Fibroblast of upper back skin (primary cell): ENCODE measurements around the gene COG7.
A peak's percentile ranks its signal among the peaks of the same experiment; 100 is the strongest.
"Not testable (repeated sequence)": the region's sequence is repeated elsewhere in the genome, so short reads cannot be mapped to it uniquely, and the experiment has no call there.

Source experiments
- DNase-seq: peaks from one replicate; pipeline ENCODE4 v3.0.0-alpha.2; 2013

Gene COG7

GRCh38 chr16:23466162-23466885 lies 13.3 kb upstream of the COG7 start:
- peak; percentile 71 for DNase-seq

GRCh38 chr16:23465179-23465578 lies 12.2 kb upstream of the COG7 start:
- no peak for DNase-seq

- DNase-seq, result no peak
These were observed 11.2 kb upstream of the COG7 start for GRCh38 chr16:23464196-23464595.

DNA sequence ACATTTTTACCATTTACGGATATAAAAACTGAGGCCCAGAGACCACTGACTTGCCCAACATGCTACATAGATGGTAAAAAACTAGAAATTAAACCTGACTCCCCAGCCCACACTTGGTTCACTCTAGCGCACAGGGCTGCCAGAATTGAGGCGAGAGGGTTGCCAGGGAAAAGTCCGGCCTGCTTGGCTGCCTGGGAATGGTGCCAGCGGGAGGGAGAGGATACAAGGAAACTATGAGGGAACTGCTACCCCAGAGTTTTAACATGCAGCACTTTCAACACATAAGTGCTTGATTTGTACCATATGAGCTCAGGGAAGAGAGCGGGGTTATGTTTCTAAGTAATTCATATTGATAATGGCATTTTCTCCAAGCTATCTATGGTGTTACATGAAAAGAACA lies 10.0 kb upstream of the COG7 start:
- peak; percentile 75 for DNase-seq

GRCh38 chr16:23453338-23454052 lies 506 bp upstream of the COG7 start:
- DNase-seq, result no peak

- DNase-seq, result no peak
These were observed 793 bp downstream of the COG7 start for GRCh38 chr16:23452221-23452571.

- no peak for DNase-seq
These were observed 4.6 kb downstream of the COG7 start for GRCh38 chr16:23448392-23448791.

DNA sequence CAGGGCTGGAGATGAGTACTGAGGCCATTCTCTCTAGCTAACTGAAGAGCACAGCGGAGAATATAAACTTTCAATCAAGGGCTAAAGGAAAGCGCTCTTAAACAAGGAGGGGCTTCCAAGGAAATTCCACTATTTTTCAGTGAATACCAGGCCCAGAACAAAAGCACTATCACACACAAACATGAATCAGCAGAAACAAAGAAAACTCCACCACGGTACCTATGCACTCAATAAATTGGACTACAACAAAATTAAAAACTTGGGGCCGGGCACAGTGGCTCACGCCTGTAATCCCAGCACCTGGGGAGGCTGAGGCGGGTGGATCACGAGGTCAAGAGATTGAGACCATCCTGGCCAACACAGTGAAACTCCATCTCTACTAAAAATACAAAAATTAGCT lies 15.4 kb downstream of the COG7 start:
- not testable (repeated sequence) for DNase-seq

DNA sequence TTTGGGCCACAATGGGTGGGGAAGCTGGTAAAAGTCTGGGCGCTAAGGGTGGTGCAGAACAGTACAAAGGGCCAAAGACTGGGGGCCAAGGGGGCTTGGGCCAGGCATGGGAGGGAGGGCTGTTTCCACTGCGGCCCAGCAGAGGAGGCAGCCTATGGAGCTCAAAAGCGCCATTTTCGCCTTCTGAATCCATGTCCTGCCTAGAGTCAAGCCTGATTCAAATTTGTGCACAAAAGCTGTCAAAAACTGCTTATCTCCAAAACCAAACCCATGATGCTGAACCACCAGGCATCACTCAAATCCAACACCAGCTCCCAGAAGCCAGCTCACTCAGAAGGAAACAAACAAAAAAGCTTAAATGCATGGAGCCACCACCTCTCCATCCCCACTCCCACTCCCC lies 16.0 kb downstream of the COG7 start:
- DNase-seq, result no peak

- DNase-seq, result peak; percentile 28
These were observed 17.5 kb downstream of the COG7 start for GRCh38 chr16:23435500-23435899.

DNA sequence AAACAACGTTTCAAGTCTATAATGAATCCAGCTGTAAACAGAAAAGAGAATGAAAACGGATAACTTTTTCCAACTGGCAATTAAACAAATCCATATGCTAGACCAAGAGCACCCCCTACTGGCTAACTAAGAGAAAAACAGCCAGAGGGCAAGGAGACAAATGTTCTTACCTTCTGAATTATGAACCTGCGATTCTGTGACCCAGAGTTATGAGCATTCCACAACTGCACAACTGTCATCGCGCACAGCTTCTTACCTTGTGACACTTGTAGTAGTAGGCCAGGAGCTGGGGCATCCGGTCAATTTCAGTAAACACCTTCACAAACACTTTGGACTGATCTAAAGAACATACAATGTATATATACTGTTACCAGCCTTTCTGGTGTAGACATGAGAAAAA lies 18.6 kb downstream of the COG7 start:
- DNase-seq, result peak; percentile 62

DNA sequence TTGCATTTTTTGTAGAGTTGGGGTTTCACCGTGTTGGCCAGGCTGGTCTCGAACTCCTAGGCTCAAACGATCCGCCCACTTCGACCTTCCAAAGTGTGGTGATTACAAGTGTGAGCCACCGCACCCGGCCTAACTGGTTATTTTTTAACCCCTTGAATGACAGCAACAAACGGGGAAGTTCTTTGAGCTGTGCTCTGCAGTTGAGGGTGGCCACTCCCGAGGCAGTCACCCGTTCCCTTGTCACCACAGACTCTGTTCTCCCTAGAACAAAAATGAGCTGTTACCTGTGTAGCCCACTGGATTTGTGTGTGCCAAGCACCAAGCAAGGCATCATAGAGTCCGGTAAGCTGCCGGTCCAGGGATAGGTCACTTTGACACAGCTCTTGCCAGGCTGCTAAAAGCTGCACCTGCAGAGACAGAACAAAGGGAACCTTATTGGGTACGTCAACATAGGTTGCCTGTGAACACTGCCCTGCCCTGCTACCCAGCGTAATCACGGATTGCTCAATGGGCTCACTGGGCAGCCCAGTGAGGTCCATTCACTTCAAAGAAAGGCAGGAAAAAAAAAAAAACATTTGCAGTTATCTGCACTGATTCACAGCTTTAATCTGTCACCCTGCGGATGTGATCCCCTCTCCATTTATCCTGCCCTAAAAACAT lies 19.6 kb downstream of the COG7 start:
- DNase-seq, result no peak

- DNase-seq, result no peak
These were observed 20.5 kb downstream of the COG7 start for GRCh38 chr16:23432176-23433128.

GRCh38 chr16:23428351-23428750 lies 24.6 kb downstream of the COG7 start:
- DNase-seq, result no peak

GRCh38 chr16:23424292-23424958 lies 28.6 kb downstream of the COG7 start:
- no peak for DNase-seq

GRCh38 chr16:23423496-23424049 lies 29.4 kb downstream of the COG7 start:
- DNase-seq, result peak; percentile 91

DNA sequence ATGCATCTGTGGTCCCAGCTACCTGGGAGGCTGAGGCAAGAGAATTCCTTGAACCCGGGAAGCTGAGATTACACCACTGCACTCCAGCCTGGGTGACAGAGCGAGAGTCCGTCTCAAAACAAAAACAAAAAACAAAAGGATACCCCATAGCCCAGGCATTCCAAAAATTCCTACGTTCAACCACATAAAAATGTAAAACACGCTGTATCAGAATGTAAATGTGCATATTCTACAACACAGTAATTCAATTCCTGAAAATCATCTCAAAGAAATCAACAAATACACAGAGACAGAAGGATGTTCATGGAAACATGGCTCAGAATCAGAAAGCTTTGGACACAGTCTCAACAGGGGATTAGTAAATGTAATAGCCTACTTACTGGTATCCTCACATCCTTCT lies 33.0 kb downstream of the COG7 start:
- peak; percentile 29 for DNase-seq

DNA sequence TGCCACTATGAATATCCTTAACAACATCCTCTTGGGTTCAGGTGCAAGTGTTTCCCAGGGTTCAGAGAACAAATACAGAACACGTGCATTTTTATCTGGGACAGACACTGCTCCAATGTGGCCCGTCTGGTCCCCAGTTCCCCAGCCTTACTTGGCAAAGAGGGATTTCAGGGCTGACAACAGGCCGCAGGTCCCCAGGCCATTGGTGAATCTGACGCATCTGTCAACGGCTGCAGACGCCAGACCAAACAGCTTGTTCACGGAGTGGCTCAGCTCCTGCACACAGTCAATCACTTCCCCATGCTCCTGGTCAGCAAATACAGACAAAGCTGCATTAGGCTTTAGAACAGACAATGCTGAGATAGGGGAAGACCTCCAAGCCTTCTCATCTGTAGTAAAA lies 36.2 kb downstream of the COG7 start:
- no peak for DNase-seq

DNA sequence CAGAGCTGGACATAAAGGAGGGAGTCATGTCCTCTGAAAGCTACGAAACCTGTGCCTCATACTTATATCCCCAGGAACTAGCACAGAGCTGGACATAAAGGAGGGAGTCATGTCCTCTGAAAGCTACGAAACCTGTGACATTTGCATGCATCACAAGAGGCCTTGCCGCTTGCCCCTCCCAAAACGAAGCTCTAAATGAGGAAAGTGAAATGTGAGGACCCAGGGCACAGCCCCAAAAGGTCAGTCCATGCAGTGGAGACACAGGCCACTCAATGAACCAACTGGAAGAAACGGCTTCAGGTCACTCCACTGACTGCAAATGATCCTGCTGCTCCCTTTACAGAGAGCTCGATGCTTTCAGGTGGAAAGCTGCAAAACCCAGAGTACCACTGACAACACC lies 38.3 kb downstream of the COG7 start:
- no peak for DNase-seq

DNA sequence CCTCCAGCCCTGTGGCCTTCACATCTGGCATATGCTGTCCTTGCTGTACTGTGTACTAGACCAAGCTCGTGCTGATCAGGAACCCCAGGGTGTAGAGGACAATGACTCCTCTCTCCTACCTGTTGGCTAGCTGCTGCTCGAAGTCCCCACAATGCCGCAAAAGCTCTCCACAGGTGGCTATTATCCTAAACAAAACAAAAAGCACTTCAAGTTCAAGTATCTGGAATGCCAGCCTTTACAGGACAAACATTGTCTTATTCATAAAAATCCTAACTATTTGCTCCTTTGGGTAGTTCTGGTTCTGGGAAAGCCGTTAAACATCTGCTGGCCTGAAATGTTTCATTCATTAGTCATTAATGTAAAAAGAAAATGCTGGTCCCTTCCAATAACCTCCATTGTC lies 42.8 kb downstream of the COG7 start:
- no peak for DNase-seq

- DNase-seq, result no peak
These were observed 43.5 kb downstream of the COG7 start for GRCh38 chr16:23409522-23409921.

DNA sequence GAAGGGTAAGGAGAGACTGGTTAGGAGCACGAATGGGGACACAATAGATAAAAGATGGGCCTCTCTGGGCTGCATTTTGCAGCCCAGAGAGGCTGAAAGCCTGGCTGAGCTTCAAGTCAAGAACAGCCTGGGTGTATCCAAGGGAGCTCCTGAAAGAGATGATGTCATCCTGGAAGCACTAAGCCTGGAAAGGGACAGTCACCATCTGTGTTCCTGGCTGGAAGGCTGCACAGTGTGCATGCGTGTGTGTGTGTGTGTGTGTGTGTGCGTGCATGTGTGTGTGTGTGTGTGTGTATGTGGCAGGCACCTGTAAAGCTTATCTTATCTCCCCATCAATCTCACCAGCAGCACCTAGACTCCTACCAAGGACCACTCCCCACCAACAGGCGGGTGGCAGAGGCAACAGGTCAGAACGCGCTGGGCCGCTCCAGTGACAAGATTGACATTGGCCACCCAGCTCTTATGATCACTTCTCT lies 44.1 kb downstream of the COG7 start:
- peak; percentile 53 for DNase-seq
